ENCODE measurements around the gene EIF5B.

DNA sequence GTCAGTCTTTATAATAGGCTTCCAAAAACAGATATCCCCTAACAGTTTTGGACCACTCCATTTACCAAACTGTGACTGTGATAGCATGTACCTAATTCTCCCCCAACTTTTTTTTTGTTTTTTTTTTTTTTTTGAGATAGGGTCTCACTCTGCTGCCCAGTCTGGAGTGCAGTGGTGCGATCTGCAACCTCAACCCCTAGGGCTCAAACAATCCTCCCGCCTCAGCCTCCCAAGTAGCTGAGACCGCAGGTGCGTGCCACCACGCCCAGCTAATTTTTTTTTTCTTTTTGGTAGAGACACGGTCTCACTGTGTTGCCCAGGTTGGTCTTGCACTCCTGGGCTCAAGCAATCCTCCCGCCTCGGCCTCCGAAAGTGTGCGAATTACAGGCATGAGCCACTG is 99.7 kb downstream of the EIF5B start:
- TF ChIP-seq, protein P1, sequence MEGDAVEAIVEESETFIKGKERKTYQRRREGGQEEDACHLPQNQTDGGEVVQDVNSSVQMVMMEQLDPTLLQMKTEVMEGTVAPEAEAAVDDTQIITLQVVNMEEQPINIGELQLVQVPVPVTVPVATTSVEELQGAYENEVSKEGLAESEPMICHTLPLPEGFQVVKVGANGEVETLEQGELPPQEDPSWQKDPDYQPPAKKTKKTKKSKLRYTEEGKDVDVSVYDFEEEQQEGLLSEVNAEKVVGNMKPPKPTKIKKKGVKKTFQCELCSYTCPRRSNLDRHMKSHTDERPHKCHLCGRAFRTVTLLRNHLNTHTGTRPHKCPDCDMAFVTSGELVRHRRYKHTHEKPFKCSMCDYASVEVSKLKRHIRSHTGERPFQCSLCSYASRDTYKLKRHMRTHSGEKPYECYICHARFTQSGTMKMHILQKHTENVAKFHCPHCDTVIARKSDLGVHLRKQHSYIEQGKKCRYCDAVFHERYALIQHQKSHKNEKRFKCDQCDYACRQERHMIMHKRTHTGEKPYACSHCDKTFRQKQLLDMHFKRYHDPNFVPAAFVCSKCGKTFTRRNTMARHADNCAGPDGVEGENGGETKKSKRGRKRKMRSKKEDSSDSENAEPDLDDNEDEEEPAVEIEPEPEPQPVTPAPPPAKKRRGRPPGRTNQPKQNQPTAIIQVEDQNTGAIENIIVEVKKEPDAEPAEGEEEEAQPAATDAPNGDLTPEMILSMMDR (IDR thresholded peaks at IDR 0.05; ENCODE audit: low read length), result no peak
- TF ChIP-seq EZH2 (IDR thresholded peaks at IDR 0.05; ENCODE audit: borderline replicate concordance, low read length), result no peak
